NCI-H69 (cell line): Measurements from ENCODE around the gene ALOXE3.
"Not testable (repeated sequence)": the region's sequence is repeated elsewhere in the genome, so short reads cannot be mapped to it uniquely, and the experiment has no call there.

Experiments used
- DNase-seq: peaks from one replicate; lab custom pipeline; 2025; lab: John Stamatoyannopoulos, UW

Gene ALOXE3

GRCh38 chr17:8071496-8071895, 46.8 kb downstream of the ALOXE3 start:
- no peak for DNase-seq

- peak; percentile 12 for DNase-seq
Measured at GRCh38 chr17:8069587-8069860, 48.8 kb downstream of the ALOXE3 start.

DNA sequence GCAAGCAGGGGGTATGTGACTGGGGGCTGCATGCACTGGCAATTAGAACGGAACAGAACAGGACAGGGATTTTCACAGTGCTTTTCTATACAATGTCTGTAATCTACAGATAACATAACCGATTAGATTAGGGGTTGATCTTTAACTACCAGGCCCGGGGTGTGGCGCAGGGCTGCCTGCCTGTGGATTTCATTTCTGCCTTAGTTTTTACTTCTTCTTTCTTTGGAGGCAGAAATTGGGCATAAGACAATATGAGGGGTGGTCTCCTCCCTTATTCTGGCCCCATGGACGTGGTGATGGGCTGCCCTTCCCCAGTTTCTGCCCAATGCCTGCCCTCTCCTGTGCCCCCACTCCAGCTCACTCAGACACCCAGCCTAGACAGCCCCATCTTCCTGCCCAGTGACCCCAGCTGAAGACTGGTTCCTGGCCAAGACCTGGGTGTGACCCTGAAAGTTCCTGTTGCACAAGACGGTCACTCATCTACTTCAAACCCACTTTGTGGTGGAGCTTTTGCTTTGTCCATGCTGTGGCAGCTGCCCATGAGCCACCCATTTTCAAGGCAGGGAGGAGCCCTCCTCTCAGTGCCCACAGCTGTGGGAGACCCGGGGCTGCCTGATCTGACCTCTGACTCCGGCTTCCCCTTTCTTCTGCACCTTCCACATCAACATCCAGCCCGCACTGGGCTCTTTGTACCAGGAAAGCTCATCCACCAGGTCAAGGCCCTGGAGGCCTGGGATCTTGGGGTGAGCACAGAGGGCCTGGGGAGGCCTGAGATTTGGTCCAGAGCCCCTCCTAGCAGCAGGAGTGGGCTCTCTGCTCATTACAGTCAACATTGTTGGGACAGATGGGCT, 49.4 kb downstream of the ALOXE3 start:
- DNase-seq: no peak

DNA sequence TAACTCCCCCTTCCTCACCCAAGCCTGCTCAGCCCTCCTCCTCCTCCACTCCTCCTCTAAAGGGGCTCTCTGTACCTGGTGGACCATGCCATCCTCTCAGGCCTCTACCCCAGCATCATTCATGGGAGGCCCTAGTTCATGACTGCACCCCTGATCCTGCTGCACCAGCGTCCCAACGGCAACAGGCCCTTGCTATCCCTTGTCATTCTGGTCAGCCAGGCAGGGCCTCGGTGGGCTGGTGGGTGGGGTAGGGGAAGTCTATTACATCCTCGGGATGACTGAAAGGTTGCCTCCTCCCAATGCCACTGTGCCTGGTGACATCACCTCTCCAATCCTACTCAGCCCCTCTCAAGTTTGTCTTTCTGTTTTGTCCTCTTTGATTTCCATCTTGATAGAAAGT, 50.5 kb downstream of the ALOXE3 start:
- no peak for DNase-seq

GRCh38 chr17:8066841-8067775, 51.2 kb downstream of the ALOXE3 start:
- no peak for DNase-seq

DNA sequence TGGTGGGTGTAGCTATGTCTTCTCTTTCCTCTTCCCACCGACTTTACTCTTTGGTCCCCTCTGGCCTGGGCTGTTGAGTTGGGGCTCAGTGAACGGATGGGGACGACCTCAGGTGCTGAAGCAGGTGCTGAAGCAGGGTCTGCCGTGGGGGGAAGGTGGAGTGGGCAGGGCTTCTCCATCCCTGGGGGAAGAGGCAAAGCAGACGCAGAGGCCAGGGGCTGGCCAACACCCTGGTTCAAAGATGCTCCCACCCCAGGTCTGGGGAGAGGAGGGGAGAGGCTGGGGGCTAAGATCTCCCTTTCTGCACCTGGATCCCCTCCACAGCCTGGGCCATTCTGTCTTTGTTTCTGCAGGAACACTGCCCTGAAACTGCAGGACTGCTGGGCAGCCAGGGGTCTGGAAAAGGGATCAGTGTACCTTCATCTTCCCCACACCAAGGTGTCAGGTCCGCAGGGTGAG, 53.7 kb downstream of the ALOXE3 start:
- DNase-seq: no peak

GRCh38 chr17:8063761-8064534, 54.4 kb downstream of the ALOXE3 start:
- DNase-seq: peak; percentile 9

DNA sequence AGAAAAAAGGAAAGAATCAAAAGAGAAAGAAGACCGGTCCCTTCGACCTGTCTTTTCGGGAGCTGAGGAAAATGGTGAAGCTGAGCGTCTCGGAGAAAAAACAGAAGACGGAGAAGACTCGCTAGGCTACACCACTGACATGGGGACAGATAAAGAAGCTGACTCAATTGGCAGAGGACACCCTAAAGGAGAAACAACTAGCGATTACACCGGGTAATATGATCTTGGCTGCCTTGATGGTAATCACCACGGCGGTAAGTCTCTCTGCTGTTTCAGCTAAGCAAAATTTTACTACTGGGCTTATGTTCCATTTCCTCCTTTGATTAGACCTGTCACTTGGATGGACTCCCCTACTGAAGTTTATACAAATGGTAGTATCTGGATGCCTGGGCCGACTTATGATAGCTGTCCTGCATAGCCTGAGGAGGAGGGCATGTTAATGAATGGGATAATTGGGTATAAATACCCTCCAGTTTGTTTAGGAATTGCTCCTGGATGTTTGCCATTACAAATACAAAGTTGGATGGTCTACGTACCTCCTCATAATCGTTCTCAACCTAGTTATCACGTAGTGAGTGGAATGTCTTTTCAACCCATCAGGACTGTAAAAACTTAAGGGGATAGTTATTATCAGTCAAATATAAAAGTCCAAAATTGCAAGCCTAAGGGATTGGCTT, 55.4 kb downstream of the ALOXE3 start:
- DNase-seq: peak; percentile 68

GRCh38 chr17:8062435-8062806, 55.9 kb downstream of the ALOXE3 start:
- DNase-seq: no peak

DNA sequence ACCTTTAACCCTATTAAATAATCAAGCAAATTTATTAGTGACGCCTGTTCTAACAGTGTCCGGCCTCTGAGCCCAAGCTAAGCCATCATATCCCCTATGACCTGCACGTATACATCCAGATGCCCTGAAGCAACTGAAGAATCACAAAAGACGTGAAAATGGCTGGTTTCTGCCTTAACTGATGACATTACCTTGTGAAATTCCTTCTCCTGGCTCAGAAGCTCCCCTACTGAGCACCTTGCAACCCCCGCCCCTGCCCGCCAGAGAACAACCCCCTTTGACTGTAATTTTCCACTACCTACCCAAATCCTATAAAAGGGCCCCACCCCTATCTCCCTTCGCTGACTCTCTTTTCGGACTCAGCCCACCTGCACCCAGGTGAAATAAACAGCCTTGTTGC, 56.5 kb downstream of the ALOXE3 start:
- DNase-seq: not testable (repeated sequence)

DNA sequence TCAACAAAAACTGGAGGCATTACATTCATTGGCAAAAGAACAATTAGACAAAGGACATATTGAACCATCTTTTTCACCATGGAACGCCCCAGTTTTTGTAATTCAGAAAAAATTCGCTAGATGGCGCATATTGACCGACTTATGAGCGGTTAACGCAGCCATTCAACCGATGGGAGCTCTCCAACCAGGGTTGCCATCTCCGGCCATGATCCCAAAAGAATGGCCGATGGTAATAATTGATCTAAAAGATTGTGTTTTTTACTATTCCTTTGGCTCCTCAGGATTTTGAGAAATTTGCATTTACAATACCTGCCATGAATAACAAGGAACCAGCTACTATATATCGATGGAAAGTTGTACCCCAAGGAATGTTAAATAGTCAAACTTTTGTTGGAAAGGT, 58.0 kb downstream of the ALOXE3 start:
- peak; percentile 72 for DNase-seq

GRCh38 chr17:8059131-8059530, 59.2 kb downstream of the ALOXE3 start:
- DNase-seq: peak; percentile 40

DNA sequence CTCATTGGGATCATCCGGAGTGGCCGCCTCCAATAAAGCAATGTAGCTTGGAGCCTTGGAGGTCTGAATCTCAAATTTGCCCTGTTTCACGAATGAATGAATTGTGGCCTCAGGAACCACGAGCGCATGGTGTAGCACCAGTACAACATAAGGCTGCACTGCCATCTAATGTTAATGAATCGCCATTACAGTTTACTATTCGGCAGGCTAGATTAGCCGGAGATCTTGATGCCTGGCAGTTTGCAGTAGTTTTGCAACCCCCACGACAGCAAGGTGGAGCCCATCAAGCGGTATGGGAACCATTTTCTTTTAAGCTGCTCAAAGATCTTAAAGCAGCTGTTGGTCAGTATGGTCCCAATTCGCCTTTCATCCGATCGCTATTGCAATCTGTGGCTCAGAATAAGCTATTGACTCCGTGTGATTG, 60.6 kb downstream of the ALOXE3 start:
- peak; percentile 70 for DNase-seq

DNA sequence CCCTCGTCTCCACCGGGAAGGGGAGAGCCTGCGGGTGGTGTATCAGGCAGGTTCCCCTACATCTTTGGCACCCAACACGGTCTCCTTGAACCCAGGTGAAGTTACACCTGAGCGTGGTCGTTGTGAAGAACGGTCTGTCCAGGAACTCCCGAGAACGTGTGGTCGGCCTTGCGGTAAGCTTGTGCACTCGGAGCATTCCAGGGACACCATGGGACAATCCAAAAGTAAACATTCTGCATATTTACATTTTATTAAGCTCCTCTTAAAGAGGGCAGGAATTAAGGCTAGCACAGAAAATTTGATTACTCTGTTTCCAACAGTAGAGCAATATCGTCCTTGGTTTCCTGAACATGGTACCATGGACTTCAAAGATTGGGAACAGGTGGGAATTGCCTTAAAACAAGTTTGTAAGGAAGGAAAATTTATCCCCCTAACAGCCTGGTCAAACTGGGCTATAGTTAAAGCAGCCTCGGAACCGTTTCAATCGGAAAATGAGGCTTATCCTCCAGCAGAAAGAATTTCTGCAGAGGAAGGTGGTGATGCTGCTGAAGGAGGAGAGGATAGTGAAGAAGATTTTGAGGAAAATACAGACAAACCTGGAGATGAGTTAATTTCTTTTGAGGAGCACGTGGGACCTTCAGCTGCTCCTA, 61.2 kb downstream of the ALOXE3 start:
- no peak for DNase-seq

DNA sequence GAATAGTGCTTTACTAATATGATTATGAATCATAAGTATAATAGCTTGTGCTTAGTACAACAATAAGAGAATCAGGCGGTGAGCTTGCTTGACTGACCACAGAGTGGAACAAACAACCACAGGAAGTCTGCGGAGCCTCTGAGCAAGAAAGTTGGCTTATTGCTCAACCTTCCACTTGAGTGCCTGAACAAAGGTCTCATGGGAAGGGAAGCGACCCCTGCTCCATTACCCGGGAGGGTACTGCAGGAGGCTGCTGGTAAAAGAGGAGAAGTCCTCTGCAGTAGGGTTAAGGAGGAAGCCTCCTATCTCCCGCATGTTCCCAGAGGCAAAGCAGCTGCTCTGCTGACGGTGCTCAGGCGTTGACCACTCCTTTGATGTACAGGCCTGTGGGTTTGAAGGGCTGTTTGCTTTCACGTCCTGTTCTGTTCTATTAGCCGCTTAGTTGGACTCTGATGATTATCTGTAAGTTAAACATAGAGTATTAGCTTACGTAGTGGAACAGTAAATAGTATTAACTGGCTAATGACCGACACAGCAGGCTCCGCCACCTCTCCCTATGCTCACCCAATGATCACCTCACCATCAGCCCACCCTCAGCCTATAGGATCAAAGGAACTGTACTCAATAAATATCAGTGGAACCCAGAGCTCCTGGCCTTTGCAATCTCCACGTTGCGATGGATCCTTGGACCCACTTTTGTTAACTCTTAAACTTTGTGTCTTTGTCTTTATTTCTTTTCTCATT, 61.9 kb downstream of the ALOXE3 start:
- no peak for DNase-seq

GRCh38 chr17:8055851-8056231, 62.5 kb downstream of the ALOXE3 start:
- DNase-seq: no peak

- DNase-seq: no peak
Measured at GRCh38 chr17:8053600-8053999, 64.7 kb downstream of the ALOXE3 start.

- no peak for DNase-seq
Measured at GRCh38 chr17:8052256-8053252, 65.8 kb downstream of the ALOXE3 start.

- DNase-seq: no peak
Measured at GRCh38 chr17:8051831-8052230, 66.5 kb downstream of the ALOXE3 start.
